Vagina (tissue), 2 donors: ENCODE data around the gene ATP5ME.

Experiments
- POLR2A ChIP-seq, 2 donors: fragments of 450-650 bp; IDR thresholded peaks; one replicate each; pipeline ENCODE4 v1.6.1; 2017; ENCODE audit warnings: antibody characterized with exemption in 2 of 2, mild to moderate bottlenecking in 2 of 2, moderate library complexity in 2 of 2
- POLR2AphosphoS5 ChIP-seq, 2 donors: sonication (generic); formaldehyde crosslinking; IDR thresholded peaks; one replicate each; pipeline ENCODE4 v1.9.0; 2017; ENCODE audit warnings: antibody characterized with exemption in 2 of 2, mild to moderate bottlenecking in 2 of 2, low read depth in 1 of 2; ENCODE audit not compliant: insufficient read depth in 1 of 2
- TF ChIP-seq, protein P1 (sequence below), 3 experiments: fragments of 450-650 bp in 2 of 3; fragments of 200-600 bp in 1 of 3; sonication (generic) in 1 of 3; IDR thresholded peaks; one replicate each; pipeline ENCODE4 v1.5.1; 2017 to 2019; ENCODE audit warnings: antibody characterized with exemption in 3 of 3, mild to moderate bottlenecking in 2 of 3, moderate library complexity in 2 of 3

DNA sequence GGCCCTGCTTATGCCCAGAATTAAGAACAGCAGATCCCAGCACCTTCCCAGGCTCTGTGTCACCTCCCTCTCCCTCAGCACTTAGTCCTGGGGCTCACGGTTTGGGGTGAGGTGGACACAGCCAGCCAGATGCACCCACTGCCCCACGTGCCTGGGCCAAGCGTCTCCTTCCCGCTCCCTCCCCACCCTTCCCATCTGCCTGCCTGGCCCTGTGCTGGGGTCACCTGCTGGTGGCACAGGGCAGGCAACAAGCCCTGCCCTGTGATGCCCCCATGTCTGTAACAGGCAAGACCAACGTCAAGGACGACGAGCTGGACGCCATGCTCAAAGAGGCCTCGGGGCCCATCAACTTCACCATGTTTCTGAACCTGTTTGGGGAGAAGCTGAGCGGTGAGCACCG is 5.6 kb upstream of the ATP5ME start:
- TF ChIP-seq, protein P1, sequence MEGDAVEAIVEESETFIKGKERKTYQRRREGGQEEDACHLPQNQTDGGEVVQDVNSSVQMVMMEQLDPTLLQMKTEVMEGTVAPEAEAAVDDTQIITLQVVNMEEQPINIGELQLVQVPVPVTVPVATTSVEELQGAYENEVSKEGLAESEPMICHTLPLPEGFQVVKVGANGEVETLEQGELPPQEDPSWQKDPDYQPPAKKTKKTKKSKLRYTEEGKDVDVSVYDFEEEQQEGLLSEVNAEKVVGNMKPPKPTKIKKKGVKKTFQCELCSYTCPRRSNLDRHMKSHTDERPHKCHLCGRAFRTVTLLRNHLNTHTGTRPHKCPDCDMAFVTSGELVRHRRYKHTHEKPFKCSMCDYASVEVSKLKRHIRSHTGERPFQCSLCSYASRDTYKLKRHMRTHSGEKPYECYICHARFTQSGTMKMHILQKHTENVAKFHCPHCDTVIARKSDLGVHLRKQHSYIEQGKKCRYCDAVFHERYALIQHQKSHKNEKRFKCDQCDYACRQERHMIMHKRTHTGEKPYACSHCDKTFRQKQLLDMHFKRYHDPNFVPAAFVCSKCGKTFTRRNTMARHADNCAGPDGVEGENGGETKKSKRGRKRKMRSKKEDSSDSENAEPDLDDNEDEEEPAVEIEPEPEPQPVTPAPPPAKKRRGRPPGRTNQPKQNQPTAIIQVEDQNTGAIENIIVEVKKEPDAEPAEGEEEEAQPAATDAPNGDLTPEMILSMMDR (IDR thresholded peaks at IDR 0.05) = no peak
- no peak for TF ChIP-seq POLR2AphosphoS5 (IDR thresholded peaks at IDR 0.05; ENCODE audit: insufficient read depth in 1 of 2, low read depth in 1 of 2)
- no peak for TF ChIP-seq POLR2A (IDR thresholded peaks at IDR 0.05)
